ENCODE results near the gene SHANK3. TPM values are rescaled to one million over a fixed set of nuclear protein-coding genes. Genes with fewer than 3 reads are reported as not detected.

SHANK3 gene
- total RNA-seq, 4 donors from 2014 or later, result 8.6 to 101 (median 16.9) TPM

DNA sequence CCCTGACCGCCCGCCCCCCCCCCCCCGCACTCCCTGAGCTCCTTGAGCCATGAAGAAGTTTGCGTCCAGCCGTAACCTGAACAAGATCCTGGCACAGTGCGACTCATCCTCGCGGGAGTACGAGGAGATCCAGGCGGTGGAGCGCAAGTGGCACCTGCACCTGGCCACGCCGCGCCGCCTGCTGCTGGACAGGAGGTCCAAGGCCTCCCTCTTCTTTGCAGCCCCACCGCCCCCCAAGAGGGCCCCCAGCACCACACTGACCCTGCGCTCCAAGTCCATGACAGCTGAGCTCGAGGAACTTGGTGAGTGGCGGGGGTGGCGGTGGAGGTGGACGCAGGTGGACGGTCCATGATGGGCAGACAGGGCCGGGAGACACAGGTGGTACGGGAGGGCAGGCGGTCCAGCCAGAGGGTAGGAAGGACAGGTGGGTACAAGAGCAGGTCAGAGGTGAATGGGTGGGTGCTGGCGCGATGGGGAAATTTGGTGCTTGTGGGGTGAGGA is 33.3 kb downstream of the SHANK3 start:
- no peaks in the 10 kb centered on the region for H3K9me3 ChIP-seq
- H3K27ac ChIP-seq, result no peak overlapping the region
- no peaks in the 10 kb centered on the region for H3K4me1 ChIP-seq
- H3K36me3 ChIP-seq, result no peaks in the 10 kb centered on the region
- H3K27me3 ChIP-seq, result no peaks in the 10 kb centered on the region
- H3K4me3 ChIP-seq, result no peak overlapping the region
- no peak for DNase-seq
- TF ChIP-seq, protein P1, sequence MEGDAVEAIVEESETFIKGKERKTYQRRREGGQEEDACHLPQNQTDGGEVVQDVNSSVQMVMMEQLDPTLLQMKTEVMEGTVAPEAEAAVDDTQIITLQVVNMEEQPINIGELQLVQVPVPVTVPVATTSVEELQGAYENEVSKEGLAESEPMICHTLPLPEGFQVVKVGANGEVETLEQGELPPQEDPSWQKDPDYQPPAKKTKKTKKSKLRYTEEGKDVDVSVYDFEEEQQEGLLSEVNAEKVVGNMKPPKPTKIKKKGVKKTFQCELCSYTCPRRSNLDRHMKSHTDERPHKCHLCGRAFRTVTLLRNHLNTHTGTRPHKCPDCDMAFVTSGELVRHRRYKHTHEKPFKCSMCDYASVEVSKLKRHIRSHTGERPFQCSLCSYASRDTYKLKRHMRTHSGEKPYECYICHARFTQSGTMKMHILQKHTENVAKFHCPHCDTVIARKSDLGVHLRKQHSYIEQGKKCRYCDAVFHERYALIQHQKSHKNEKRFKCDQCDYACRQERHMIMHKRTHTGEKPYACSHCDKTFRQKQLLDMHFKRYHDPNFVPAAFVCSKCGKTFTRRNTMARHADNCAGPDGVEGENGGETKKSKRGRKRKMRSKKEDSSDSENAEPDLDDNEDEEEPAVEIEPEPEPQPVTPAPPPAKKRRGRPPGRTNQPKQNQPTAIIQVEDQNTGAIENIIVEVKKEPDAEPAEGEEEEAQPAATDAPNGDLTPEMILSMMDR (IDR thresholded peaks at IDR 0.05), result no peak
- no peak for TF ChIP-seq POLR2A (IDR thresholded peaks at IDR 0.05)
- intact Hi-C loops (cut with DNase I; ENCODE audit: low total_unique reads), result no loop called here

DNA sequence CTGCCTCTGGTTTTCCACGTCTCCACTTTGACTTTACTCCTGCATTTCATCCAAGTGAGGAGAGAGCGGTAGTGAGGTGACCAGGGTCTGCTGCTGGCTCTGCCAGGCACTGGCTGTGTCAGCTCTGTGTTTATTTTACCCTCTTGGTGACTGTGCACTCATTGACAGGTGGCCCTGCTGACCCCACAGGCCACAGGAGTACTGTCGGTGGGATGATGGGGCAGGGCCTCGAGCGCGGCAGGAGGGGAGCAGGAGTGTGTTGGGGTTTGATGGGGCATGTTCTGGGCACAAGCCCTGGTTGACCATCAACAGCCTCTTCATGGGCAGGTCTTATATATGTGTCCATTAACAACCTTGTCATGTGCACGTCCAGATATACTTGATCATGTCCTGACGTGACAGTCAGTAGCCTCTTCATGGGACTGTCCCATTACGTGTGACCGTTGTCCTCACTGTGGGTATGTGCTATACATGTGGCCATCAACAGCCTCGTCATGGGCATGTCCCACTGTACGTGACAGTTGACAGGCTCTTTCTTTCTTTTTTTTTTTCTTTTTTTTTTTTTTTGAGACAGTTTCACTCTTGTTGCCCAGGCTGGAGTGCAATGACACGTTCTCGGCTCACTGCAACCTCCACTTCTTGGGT is 34.0 kb downstream of the SHANK3 start:
- DNase-seq, result no peak
- Histone ChIP-seq H3K27me3 (no peaks in the 10 kb centered on the region), H3K36me3 (no peaks in the 10 kb centered on the region)

DNA sequence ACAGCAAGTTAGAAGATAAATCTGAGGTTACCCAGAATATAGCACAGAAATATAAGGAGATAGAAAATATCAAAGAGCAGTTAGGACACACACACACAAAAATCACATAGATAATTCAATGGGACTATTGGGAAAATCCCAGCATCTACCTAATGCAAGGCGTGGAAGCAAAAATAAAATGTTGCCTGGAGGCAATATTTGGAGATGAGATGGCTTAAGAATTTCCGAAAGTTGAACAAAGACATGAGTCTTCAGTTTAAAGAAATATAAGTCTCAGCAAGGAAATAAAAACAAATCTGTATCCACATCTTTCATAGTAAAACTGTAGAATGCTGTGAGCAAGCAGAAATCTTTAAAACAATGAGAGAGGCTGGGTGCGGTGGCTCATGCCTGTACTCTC is 35.9 kb downstream of the SHANK3 start:
- intact Hi-C loops (cut with DNase I; ENCODE audit: low total_unique reads), result no loop called here

More for the DNA sequence above, 34.0 kb downstream of the SHANK3 start:
- Histone ChIP-seq H3K9me3 (no peaks in the 10 kb centered on the region), H3K4me3 (no peak overlapping the region), H3K4me1 (no peaks in the 10 kb centered on the region), H3K27ac (no peak overlapping the region)
- intact Hi-C loops (cut with DNase I; ENCODE audit: low total_unique reads), result no loop called here
- TF ChIP-seq, protein P1 (IDR thresholded peaks at IDR 0.05), result no peak
- TF ChIP-seq POLR2A (IDR thresholded peaks at IDR 0.05), result no peak

DNA sequence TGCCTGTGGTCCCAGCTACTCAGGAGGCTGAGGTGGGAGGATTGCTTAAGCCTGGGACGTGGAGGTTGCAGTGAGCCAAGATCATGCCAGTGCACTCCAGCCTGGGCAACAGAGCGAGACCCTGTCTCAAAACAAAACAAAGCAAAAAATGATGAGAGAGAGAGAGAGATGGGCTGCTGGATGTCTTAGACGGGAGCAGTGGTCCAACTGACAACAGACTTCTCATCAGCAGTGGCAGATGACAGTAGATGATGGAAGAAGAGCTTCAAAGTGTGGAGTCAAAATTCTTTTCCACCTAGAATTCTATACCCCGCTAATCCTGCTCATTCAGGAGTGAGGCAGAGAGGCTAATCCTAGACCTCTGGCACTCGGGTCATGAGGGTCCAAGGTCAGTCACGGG is 36.4 kb downstream of the SHANK3 start:
- Histone ChIP-seq H3K27ac (no peak overlapping the region), H3K4me1 (no peaks in the 10 kb centered on the region), H3K9me3 (no peaks in the 10 kb centered on the region), H3K4me3 (no peak overlapping the region), H3K27me3 (no peaks in the 10 kb centered on the region), H3K36me3 (no peaks in the 10 kb centered on the region)
- intact Hi-C loops (cut with DNase I; ENCODE audit: low total_unique reads), result no loop called here
- DNase-seq, result no peak
- TF ChIP-seq POLR2A (IDR thresholded peaks at IDR 0.05), result no peak
- TF ChIP-seq, protein P1 (IDR thresholded peaks at IDR 0.05), result no peak

More for the DNA sequence above, 35.9 kb downstream of the SHANK3 start:
- Histone ChIP-seq H3K4me3 (no peak overlapping the region), H3K36me3 (no peaks in the 10 kb centered on the region), H3K27ac (no peak overlapping the region), H3K9me3 (no peaks in the 10 kb centered on the region), H3K4me1 (no peaks in the 10 kb centered on the region), H3K27me3 (no peaks in the 10 kb centered on the region)
- TF ChIP-seq, protein P1 (IDR thresholded peaks at IDR 0.05), result no peak
- no peak for DNase-seq

DNA sequence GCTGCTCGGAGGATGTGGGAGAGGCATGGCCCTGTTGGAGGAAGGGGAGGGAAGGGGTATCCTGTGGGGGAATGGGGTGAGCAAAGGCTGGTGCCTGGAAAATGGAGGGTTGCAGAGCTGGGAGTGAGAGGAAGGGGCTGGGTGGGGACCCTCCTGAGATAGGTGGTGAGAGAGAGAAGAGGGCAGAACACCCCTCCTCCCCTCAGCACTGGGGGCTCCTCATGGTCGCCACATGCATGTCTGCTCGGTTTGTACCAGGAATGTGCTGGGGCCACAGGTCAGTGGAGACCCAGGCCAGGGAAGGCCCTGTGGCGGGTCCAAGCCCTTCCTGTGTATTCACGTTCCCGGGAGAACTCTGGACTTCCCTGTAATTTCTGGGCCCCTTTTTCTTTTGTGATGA is 37.6 kb downstream of the SHANK3 start:
- Histone ChIP-seq H3K36me3 (no peaks in the 10 kb centered on the region), H3K4me1 (no peaks in the 10 kb centered on the region), H3K4me3 (no peak overlapping the region), H3K9me3 (no peaks in the 10 kb centered on the region), H3K27ac (no peak overlapping the region), H3K27me3 (no peaks in the 10 kb centered on the region)
- TF ChIP-seq, protein P1 (IDR thresholded peaks at IDR 0.05), result no peak
- no peak for TF ChIP-seq POLR2A (IDR thresholded peaks at IDR 0.05)
- no peak for DNase-seq
- intact Hi-C loops (cut with DNase I; ENCODE audit: low total_unique reads), result no loop called here
